ENCODE data around the gene DPYSL4. TPM values are rescaled to one million over a fixed set of nuclear protein-coding genes. Genes with fewer than 3 reads are reported as not detected.

The DPYSL4 gene
- polyA plus RNA-seq (ENCODE audit: insufficient read length in 4 of 4), result 10 to 100 TPM; 13.6 to 19.4 (median 18.8) TPM

DNA sequence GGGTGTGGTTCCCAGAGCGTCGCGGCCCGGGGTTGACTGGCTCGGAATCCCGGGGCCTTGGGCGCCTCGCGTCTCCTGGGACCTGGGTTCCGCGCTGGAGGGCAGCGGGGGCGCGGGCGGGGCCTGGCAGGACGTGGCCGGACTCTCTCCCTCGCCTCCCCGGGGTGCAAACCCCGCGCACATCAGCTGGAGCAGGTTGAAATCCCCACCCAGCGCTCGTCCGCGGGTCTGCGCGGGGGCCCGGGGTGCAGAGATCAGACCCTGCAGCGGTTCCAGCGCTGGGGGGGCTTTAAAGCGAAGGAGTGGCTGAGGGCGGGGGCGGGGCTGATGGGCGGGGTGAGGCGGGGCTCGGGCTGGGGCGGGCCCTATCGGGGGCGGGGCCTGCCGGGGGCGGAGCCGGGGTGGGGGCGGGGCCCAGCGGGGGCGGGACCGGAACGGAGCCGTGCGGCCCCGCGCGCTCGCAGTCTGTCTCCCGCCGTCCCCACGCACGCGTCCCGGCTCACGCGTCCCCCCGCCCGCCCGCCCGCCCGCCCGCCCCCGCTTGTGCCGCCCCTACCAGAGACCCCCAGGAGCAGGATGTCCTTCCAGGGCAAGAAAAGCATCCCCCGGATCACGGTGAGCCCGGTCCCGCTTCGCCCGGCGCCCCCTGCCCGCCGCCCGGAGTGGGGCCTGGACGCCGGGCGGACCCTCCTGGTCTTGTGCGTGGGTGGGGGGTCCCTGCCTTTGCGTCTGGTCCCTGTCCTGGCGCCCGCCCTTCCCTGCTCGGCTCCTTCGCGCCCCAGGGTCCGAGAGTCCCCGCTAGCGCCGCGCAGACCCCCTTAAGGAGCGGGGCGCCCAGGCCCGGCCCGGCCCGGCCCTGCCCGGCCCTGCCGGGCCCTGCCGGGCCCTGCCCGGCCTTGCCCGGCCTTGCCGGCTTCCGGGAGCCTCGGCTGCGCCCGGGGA is at the start of gene DPYSL4:
Gene DPYSL4, plus strand, starts transcription at position 461 of the 942 bp plus-strand sequence. Its CDS starts 116 bp downstream, at position 577.
- no peak for DNase-seq (ENCODE audit: low read depth in 4 of 4, low spot score in 3 of 4)

DNA sequence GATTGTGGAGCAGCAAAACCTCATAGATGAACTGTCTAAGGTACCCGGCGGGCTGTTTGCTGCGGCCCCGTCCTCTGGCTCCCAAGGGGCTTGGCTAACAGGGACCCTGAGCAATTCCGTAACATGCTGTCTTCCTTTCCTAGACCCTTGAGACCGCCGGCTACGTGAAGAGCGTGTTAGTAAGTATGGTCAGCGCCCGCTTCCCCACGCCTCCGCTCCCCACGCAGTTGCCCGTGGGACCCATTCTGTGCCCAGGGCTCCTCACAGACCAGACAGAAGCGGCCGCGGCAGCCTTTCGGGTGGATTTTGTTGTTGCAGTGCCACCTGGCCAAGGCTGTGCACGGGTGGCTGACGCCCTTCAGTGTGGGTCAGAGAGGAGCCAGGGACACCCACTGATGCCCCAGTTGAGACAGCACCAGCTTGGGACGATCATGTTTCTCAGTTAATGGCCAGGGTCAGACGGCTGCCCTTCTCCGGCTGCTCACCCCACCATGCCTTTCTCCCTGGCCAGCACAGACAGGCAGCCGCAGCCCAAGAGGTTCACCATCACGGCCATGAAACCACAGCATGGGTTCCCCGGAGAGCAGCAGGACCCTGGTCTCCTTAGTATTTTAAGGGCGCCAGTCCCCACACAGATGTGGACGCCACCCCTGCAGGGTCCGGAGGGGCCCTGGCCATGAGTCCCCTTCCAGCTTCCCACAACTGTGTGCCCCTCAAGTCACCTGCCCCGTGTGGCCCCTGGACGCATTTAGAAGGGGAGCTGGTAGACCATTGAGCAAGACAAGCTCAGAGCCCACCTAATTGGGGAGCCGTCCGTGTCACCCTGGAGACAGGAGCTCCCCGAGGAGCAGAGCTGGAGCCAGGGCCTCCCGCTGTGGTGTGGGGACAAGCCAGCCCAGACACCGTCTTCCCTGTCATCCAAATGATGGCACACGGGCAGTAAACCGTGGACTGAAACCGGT is 49.4 kb upstream of the DPYSL4 start:
- DNase-seq (ENCODE audit: low read depth in 4 of 4, low spot score in 3 of 4), result no peak

DNA sequence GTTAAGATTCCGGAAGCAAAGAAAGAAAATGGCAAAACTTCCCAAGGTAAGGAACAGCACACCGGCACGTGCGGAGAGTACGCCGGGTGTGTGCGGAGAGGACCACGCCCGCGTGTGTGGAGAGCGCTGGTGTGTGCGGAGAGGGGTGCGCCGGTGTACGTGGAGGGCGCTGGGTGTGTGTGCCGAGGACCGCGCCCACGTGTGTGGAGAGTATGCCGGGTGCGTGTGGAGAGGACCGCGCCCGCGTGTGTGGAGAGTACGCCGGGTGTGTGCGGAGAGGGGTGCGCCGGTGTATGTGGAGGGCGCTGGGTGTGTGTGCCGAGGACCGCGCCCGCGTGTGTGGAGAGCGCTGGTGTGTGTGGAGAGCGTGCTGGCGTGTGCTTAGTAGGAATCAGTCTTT is 48.6 kb upstream of the DPYSL4 start:
- DNase-seq (ENCODE audit: low read depth in 4 of 4, low spot score in 3 of 4), result no peak

DNA sequence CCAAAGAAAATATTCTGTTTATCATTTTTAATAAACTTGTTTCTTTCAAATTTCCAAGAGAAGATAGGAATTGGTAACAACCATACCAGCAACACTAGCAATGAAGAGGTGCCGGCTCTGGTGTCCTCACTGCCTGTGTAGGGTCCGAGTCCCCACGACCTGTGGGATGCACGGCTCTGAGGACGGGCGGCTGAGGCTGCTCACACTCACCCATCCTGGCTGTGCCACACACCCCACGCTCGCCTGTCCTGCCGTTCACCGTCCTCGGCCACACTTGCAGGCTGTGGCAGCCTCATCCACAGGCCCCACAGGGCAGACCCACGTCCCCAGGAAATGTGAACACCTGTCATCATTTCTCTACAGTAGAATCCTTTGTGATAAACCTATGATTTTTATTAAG is 48.2 kb upstream of the DPYSL4 start:
- no peak for DNase-seq (ENCODE audit: low read depth in 4 of 4, low spot score in 3 of 4)

DNA sequence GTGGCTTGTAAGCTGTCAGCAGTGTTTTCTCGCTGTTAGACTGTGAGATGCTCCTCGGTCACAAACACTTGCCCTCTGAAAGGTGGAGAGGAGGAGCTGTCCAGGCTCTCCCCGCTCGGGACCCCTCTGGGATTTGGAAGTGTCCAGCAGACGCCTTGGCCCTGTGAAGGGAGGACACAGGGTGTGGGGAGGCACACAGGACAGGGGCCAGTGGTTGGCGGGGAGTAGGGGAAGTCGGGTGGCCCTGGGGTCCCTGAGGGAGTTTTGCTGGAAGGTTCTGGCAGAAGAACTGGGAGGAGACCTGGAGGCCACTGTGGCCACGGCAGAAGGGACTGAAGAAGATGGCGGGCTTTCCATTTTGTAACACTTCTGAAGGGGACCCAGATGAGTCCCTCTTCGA is 47.2 kb upstream of the DPYSL4 start:
- DNase-seq (ENCODE audit: low read depth in 4 of 4, low spot score in 3 of 4), result no peak

DNA sequence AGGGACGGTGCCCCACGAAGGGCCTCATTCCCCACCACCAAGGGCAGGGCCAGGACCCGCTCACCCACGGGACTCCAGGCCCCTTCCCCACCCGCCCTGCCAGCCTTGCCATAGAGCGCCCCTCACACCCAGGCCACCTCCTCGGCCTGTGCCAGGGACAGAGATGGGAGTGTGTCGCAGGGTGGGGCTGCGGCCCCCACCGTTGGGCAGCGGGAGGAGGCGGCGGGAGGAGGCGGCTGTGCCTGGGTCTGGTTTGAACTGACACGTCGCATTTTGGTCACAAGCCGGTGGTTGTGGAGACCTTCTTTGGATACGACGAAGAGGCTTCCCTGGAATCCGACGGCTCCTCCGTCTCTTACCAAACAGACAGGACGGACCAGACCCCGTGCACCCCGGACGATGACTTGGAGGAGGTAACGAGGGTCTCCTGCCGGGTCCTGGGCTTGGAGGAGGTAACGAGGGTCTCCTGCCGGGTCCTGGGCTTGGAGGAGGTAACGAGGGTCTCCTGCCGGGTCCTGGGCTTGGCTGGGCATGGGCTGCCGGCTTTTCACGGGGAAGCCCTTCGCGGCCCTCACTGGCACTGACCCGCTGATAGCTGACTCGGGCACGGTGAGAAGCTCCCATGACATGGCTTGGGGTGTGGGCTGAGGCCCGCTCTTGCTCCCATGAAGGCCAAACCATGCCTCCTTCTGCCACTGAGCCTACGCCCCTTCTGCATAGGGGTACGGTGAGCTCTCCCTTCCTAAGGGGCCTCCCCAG is 46.4 kb upstream of the DPYSL4 start:
- no peak for DNase-seq (ENCODE audit: low read depth in 4 of 4, low spot score in 3 of 4)

DNA sequence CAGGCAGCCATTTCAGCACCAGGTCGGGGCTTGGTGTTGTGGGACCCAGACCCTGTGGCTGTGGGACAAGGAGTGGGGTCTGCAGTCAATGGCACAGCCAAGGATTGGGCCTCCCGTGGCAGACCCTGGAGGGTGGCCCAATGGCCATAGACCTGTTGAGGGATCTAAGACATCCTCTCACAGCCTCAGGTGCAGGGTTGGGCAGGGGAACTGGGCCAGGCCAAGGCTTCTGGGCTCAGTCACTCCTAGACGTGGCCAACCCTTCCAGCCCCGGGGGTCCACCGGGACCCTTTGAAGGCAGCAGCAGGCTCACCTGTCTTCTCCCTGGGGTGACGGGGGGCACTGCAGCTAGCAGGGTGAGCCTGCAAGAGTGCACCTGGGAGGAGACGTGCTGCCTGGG is 45.7 kb upstream of the DPYSL4 start:
- DNase-seq (ENCODE audit: low read depth in 4 of 4, low spot score in 3 of 4), result no peak

DNA sequence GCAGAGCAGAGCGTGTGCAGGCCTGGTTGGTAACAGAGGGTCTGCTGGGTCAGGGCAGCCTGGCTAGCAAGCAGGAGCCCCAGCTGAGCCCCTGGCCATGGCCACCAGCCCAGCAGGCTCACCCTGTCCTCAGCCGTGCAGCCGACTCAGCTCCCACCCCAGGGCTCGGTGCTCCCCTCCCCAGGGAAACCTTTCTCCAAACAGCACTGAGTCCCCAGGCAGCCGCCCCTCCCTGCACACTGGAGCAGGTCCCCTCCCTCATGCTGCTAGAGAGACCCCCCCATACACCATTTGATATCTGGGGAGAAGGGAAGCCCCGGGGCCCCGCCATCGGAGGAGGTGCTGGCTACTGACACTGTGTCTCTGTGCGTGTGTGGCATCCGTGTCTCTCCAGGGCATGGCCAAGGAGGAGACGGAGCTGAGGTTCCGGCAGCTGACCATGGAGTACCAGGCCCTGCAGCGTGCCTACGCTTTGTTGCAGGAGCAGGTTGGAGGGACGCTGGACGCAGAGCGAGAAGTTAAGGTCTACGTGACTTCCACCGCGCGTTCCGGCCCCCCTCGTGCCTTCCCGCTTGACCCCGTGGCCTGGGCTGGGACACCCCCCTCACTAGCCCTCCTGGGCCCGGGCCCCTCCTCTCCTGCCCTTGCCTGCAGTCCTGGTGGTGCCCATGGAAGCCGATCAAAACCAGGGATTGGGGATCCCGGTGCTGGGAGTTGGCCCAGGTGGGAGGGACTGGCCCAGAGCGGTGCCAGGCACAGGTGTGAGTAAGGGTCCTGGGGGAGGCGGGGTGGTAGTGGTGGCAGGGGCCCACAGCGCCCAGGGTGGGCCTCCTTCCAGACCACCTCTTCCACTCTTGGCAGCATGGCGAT is 45.0 kb upstream of the DPYSL4 start:
- DNase-seq (ENCODE audit: low read depth in 4 of 4, low spot score in 3 of 4), result no peak

DNA sequence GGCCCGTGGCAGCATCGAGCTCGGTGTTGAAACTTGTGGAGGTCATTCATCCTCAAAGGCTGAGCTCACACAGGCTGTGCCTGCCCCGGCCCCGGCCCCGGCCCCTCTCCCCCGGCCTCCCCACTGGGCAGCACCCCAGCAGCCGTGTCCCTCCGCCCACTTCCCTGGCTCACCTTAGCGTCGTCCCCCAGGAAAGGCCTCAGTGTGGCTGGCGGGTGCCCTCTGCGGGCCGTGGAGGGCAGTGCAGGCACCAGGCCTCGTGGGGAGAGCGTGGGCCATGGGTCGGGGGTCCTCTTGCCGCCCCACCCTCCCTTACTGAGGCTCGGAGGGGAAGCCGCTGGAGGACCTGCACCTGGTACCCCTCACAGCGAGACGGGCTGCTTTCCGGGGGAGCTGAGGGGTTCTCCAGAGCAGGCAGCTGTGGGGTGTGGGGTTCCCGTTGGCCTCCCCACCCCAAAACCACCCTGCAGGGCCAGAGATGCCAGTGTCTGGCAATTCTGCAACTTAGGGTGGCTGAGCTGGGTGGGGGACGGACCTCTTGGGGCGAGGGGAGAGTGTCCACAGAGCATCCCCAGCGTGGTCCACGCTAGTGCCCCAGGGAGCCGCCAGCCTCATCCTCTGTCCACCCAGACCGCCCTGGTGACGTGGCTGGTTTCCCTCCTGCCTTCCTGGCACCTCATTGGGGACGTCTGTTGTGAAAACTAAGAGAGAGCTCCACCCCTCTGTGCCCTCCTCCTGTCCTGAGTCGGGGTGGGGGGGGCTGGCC is 44.2 kb upstream of the DPYSL4 start:
- DNase-seq (ENCODE audit: low read depth in 4 of 4, low spot score in 3 of 4), result no peak

DNA sequence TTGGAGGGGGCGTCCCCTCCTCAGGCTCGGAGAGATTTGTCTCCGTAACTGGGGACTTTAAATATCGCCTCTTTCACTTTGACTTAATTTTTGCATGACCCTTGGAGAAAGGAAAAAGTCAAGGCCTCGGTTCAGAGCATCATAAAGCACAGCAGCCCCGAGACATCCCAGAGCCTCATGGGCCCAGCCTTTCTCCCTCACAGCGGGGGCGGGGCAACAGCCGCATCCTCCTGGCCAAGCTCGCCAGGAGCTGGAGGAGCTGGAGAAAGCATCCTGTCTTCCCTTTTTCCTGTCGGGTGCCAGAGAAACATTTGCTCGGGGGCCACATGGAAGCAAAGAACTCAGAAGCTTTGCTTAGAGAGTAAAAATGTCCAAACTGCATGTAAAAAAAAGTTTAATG is 43.6 kb upstream of the DPYSL4 start:
- DNase-seq (ENCODE audit: low read depth in 4 of 4, low spot score in 3 of 4), result no peak

DNA sequence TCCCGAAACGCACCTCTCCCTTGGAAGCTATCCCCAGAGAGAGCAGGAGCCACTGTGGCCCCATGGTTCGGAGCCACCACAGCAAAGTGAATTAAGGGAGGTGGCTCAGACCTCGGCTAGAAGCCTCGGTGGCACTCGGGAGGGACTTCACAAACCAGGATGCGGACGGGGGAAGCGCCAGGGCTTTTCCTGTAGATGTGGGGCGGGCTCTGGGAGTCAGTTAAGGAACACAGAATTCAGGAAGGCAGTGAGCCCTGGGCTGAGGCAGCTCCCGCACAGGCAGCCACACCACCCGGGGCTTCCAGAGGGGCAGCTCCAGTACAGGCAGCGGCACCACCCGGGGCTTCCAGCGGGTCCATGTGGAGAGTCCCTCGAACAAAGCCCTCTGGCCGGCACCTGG is 42.7 kb upstream of the DPYSL4 start:
- DNase-seq (ENCODE audit: low read depth in 4 of 4, low spot score in 3 of 4), result no peak

DNA sequence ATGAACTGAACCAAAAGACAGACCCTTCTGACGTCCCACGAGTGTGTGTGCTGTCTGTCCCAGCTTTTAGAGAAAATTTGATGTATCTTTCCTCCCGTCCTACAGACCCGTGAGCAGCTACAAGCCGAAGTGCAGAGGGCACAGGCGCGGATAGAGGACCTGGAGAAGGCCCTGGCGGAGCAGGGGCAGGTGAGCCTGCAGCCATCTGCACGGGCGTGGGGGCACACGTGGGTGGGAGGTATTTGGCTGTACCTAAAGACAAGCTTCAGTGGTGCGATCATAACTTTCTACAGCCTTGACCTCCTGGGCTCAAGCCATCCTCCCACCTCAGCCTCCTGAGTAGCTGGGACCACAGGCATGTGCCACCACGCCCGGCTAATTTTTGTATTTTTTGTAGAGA is 41.7 kb upstream of the DPYSL4 start:
- DNase-seq (ENCODE audit: low read depth in 4 of 4, low spot score in 3 of 4), result no peak

DNA sequence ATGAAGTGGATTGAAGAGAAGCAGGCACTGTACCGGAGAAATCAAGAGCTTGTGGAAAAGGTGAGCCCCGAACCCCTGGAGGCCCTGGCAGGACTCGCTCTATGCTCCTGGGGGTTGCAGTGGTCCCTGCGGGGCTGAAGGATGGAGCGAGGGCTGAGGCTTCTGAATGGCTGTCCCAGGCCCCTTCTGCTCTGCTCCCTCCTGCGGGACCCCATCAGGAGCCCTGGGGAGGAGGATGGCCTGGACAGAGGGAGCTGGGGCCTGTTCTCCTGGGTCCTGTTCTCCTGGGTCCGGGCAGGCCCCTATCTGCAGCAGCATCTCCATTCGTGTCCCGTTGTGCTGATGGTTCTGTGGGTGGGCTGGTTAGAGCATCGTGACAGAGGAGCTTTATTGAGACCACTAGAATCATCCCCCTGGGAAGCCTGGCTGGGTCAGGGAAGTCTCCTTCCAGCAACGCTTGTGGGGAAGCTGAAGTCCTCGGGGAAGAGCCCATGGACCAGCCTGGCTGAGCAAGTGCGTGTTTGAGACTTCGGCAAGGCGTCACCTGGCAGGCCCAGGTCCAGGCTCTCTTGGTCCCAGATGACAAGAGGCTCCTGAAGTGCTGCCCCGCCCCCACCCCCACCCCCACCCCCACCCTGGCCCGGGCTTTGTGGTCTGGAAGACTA is 41.1 kb upstream of the DPYSL4 start:
- no peak for DNase-seq (ENCODE audit: low read depth in 4 of 4, low spot score in 3 of 4)

DNA sequence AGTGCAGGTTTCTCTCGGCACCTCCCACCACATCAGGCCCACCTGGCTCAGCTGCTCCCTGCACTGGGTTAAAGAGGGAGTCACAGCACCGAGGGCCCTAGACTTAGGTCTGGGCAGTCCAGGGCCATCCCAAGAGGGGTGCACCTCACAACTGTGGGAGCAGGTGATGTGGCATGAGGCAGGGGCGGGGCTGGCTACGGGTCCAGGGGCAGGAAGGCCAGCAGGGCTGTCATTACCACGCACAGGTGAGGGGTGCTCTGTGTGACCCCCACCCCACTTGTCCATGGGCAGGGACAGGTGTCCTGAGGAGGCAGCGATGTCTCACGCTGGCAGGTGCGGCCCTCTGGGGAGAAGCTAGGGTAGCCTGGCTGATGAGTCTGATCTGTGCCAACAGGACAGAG is 40.5 kb upstream of the DPYSL4 start:
- no peak for DNase-seq (ENCODE audit: low read depth in 4 of 4, low spot score in 3 of 4)

DNA sequence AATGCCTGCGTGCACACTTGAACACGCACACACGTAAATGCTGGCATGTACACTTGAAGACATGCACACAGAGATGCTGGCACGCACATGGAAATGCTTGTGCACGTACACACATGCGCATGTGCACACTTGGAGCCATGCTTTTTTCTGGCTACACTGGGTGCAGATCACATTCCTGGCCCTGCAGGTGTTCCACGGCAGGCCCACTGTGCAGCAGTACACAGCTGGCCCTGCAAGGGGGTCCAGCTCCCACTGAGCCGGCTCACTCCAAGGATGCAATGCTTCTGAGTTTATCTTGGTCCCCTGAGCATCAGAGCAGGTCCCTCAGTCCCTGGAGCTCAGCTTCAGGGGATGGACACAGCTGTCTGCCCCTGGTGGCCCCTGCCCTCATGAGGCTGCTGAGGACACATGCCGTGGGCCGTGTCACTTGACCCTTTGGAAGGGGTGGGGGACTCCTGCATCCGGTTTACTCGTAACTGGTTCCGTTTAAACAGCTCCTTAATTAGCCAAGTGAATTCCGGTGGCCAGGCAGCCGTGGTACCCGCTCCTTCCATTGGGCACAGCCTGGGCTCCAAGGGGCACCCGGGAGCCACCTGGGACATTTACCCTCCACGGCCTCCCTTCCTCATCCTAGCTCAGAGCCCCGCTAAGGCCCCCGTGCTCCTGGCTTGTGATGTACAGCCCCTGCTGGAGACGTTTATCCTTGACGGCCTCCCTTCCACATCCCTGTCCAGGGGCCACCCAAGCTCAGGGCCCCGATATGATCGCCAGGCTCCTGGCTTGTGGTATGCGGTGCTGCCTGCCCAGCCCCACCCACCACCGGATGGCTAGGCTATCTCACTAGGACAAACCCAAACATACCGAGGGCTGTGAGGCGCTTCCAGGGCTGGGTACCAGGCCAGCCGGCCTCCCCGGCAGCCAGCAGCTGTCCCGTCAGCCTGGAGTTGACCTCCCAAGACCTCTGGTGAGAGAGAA is 39.5 kb upstream of the DPYSL4 start:
- no peak for DNase-seq (ENCODE audit: low read depth in 4 of 4, low spot score in 3 of 4)

DNA sequence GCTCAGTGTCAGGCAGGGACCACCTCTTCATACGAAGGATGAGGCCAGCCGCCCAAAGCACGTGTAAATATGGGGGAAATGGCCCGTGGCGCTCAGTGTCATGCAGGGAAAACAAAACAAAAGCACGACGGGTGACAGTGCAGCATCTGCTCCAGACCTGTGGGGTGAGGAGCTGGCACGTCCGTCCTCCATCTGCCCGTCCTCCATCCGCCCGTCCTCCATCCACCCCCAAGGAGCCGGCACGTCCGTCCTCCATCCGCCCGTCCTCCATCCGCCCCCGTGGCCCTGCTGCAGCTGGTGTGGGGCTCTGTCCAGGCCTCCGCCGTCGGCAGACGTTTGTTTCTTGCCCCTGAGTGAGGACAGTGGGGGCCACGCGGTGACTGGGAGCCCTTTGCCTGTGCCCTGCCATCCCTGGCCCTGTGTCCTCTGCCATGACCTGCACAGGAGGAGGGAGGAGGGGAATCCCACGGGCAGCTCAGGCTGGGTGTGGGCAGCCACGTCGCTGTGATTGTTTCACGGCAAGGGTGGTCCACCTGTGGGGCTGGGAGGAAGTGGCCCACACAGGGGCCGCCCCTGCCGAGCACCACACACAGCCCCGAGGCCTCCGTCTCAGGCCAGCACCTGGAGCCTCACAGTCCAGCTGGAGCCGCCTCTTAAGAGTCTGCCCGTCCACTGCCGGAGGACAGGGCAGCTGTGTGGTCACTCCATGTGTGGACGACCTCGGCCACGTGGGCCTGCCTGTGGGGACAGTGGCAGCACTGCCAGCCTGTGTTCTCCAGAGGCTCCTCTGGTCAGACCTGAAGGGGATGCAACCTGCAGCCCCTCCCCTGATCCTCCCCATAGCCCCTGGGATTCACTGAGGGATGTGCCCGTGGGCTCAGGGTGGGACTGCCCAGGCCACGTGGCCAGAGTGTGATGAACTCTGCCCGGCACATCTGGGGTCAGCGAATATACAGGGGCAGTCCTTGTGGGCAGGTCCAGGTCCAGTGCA is 38.2 kb upstream of the DPYSL4 start:
- no peak for DNase-seq (ENCODE audit: low read depth in 4 of 4, low spot score in 3 of 4)

Measured in left renal pelvis (tissue), 4 donors.